ENCODE data around the gene SLC48A1. TPM values are rescaled to one million over a fixed set of nuclear protein-coding genes. Genes with fewer than 3 reads are reported as not detected.

The SLC48A1 gene
- total RNA-seq, 1 experiment from 2014 or later = 20.0 TPM

DNA sequence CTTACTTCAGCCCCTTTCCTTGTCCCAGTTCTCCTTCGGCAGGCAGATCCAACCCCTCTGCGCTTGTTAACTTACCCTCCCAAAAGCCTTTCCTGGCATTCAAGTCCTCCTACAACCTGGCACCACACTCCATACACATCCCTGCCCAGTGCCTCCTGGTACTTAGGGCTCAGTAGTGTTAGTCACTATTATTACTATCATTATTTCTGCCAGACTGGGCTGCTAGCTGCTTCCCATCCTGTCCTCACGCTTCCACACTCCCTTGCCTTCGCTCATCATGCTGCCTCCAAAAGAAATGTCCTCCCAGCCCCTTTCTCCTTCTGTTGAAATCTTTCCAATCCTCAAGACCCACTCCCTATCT is 48.3 kb downstream of the SLC48A1 start (continued):
- TF ChIP-seq REST (IDR thresholded peaks at IDR 0.05; ENCODE audit: low read depth) (no peak), ZFX (IDR thresholded peaks at IDR 0.05) (no peak), SRF (IDR thresholded peaks at IDR 0.05; ENCODE audit: low read depth) (no peak), JUND (IDR thresholded peaks at IDR 0.05) (no peak)

- RAD21 ChIA-PET (ENCODE audit: low non-redundant PET in 1 of 2, low total read pairs in 2 of 2, uncharacterized antibody in 2 of 2, unreplicated experiment in 2 of 2) = no interaction called here
- H3K4me3 ChIP-seq (replicated peaks in 1 of 2; ENCODE audit: low read depth in 1 of 2, low read length in 2 of 2) = no peak overlapping the region
- no peak overlapping the region for H3K9ac ChIP-seq (ENCODE audit: low read length)
- no TSS peak for BruUV-seq (replicated peaks)
- DNase-seq (ENCODE audit: low read depth, low spot score) (no peak), ATAC-seq (no peak)
- POLR2A ChIA-PET = no interaction called here
- no peaks in the 10 kb centered on the region for H3K27me3 ChIP-seq (ENCODE audit: insufficient read depth, low read length)
- H3K79me2 ChIP-seq (ENCODE audit: insufficient read depth, low read length) = peaks cover 24% of the 10 kb centered on the region
- no peak overlapping the region for H3K27ac ChIP-seq (ENCODE audit: low read depth, low read length)
- CTCF ChIA-PET = interaction anchor here (1.6 kb wide), 1 partner anchor 15 kb away, joined by 6 read pairs; no protein-coding TSS in a partner anchor
- TF ChIP-seq SIN3A (IDR thresholded peaks at IDR 0.05; ENCODE audit: low read depth) (no peak), EZH2phosphoT487 (IDR thresholded peaks at IDR 0.05; ENCODE audit: borderline replicate concordance) (no peak), CBX3 (IDR thresholded peaks at IDR 0.05; ENCODE audit: low read depth) (no peak), ZNF274 (IDR thresholded peaks at IDR 0.05; ENCODE audit: low read depth, low read length) (no peak)
- no peak overlapping the region for H3K4me2 ChIP-seq (ENCODE audit: low read length)
- H3K36me3 ChIP-seq (ENCODE audit: control insufficient read depth in 1 of 2, insufficient read depth in 2 of 2, low read length in 2 of 2) = no peaks in the 10 kb centered on the region
- no peaks in the 10 kb centered on the region for H4K20me1 ChIP-seq (ENCODE audit: insufficient read depth)
- intact Hi-C loops (cut with micrococcal nuclease) = no loop called here
- no peaks in the 10 kb centered on the region for H3K9me2 ChIP-seq (ENCODE audit: insufficient read depth)
- peaks cover 39 to 59% of the 10 kb centered on the region in 2 experiments for H3K4me1 ChIP-seq (ENCODE audit: control insufficient read depth in 1 of 2, insufficient read depth in 2 of 2, low read length in 2 of 2)
- no peak overlapping the region for H2AFZ ChIP-seq (ENCODE audit: low read depth, low read length, poor library complexity, severe bottlenecking)
- H3K9me3 ChIP-seq (ENCODE audit: control insufficient read depth in 1 of 2, insufficient read depth in 1 of 2, low read depth in 1 of 2, low read length in 2 of 2) = no peaks in the 10 kb centered on the region
Measured at GRCh38 chr12:47822401-47822800, 49.4 kb downstream of the SLC48A1 start.
